ENCODE measurements around the gene LSM5.

LSM5 gene

GRCh38 chr7:32459788-32460187 is 30.4 kb downstream of the LSM5 start:
- no peak for DNase-seq

- no peak for DNase-seq
Observed at GRCh38 chr7:32458025-32458424, 32.2 kb downstream of the LSM5 start.

- no peak for DNase-seq
Observed at GRCh38 chr7:32453341-32454011, 36.7 kb downstream of the LSM5 start.

GRCh38 chr7:32447218-32447617 is 43.0 kb downstream of the LSM5 start:
- DNase-seq, result no peak

- DNase-seq, result no peak
Observed at GRCh38 chr7:32436146-32436928, 53.8 kb downstream of the LSM5 start.

Measured in SW 1271 (cell line).